HG03342 (cell line): Measurements from ENCODE around the gene AHCTF1.
"Not testable (repeated sequence)": the region's sequence is repeated elsewhere in the genome, so short reads cannot be mapped to it uniquely, and the experiment has no call there.

Experiments used
- ATAC-seq: cut with Tn5 transposase; IDR thresholded peaks from one replicate; pipeline ENCODE4 v1.9.1; 2021; ENCODE audit warnings: mild to moderate bottlenecking, moderate library complexity; ENCODE audit not compliant: unreplicated experiment

The AHCTF1 gene

GRCh38 chr1:246843876-246844275 is 87.9 kb downstream of the AHCTF1 start:
- ATAC-seq: no peak

GRCh38 chr1:246840761-246841160 is 91.0 kb downstream of the AHCTF1 start:
- not testable (repeated sequence) for ATAC-seq

GRCh38 chr1:246838118-246838456 is 93.7 kb downstream of the AHCTF1 start:
- no peak for ATAC-seq

- ATAC-seq: no peak
These were observed 94.2 kb downstream of the AHCTF1 start for GRCh38 chr1:246837418-246838117.

- ATAC-seq: no peak
These were observed 95.4 kb downstream of the AHCTF1 start for GRCh38 chr1:246836209-246836966.

- no peak for ATAC-seq
These were observed 100.2 kb downstream of the AHCTF1 start for GRCh38 chr1:246831543-246831942.

- no peak for ATAC-seq
These were observed 102.9 kb downstream of the AHCTF1 start for GRCh38 chr1:246828818-246829217.

GRCh38 chr1:246827396-246827795 is 104.4 kb downstream of the AHCTF1 start:
- no peak for ATAC-seq

- no peak for ATAC-seq
These were observed 106.1 kb downstream of the AHCTF1 start for GRCh38 chr1:246825557-246826175.

- no peak for ATAC-seq
These were observed 107.2 kb downstream of the AHCTF1 start for GRCh38 chr1:246824541-246824940.

GRCh38 chr1:246822154-246822553 is 109.6 kb downstream of the AHCTF1 start:
- not testable (repeated sequence) for ATAC-seq

- no peak for ATAC-seq
These were observed 111.1 kb downstream of the AHCTF1 start for GRCh38 chr1:246820666-246821065.

- not testable (repeated sequence) for ATAC-seq
These were observed 114.0 kb downstream of the AHCTF1 start for GRCh38 chr1:246817778-246818177.

- no peak for ATAC-seq
These were observed 116.0 kb downstream of the AHCTF1 start for GRCh38 chr1:246815693-246816270.

- ATAC-seq: no peak
These were observed 116.9 kb downstream of the AHCTF1 start for GRCh38 chr1:246814890-246815289.

GRCh38 chr1:246813325-246813724 is 118.4 kb downstream of the AHCTF1 start:
- not testable (repeated sequence) for ATAC-seq

GRCh38 chr1:246811985-246812384 is 119.8 kb downstream of the AHCTF1 start:
- ATAC-seq: no peak

GRCh38 chr1:246809473-246809872 is 122.3 kb downstream of the AHCTF1 start:
- ATAC-seq: no peak

GRCh38 chr1:246805135-246805716 is 126.5 kb downstream of the AHCTF1 start:
- no peak for ATAC-seq

GRCh38 chr1:246803883-246804282 is 127.9 kb downstream of the AHCTF1 start:
- no peak for ATAC-seq

- no peak for ATAC-seq
These were observed 128.4 kb downstream of the AHCTF1 start for GRCh38 chr1:246803373-246803772.
